Astrocyte (in vitro differentiated cells and primary cell): ENCODE measurements around the gene ZNF69. TPM values are rescaled to one million over a fixed set of nuclear protein-coding genes. Genes with fewer than 3 reads are reported as not detected.

Source experiments
- DNase-seq: peaks from one replicate; pipeline ENCODE4 v3.0.0-alpha.2; 2010; ENCODE audit warnings: low read depth
- FAIRE-seq: peaks from 2 replicates; lab custom pipeline; 2011; peaks lifted over from hg19 to GRCh38; lab: Jason Lieb, UNC
- H2AFZ ChIP-seq: 2 replicates; pipeline ENCODE4 v1.6.0; 2012; ENCODE audit warnings: low read depth, low read length, inconsistent platforms
- H3K27ac ChIP-seq: 2 replicates; pipeline ENCODE4 v1.5.1; 2011; ENCODE audit warnings: low read depth, low read length, inconsistent platforms
- H3K27me3 ChIP-seq: 2 replicates; pipeline ENCODE4 v1.6.0; 2011; ENCODE audit warnings: low read length, inconsistent platforms; ENCODE audit not compliant: insufficient read depth
- H3K36me3 ChIP-seq: 2 replicates; pipeline ENCODE4 v1.5.1; 2011; ENCODE audit warnings: low read length, inconsistent platforms; ENCODE audit not compliant: insufficient read depth
- H3K4me1 ChIP-seq: 2 replicates; pipeline ENCODE4 v1.5.1; 2011; ENCODE audit warnings: low read length, inconsistent platforms; ENCODE audit not compliant: insufficient read depth
- H3K4me2 ChIP-seq: 2 replicates; pipeline ENCODE4 v1.6.0; 2012; ENCODE audit warnings: low read length, inconsistent platforms
- H3K4me3 ChIP-seq: 2 replicates; pipeline ENCODE4 v1.5.1; 2011; ENCODE audit warnings: low read depth, mild to moderate bottlenecking, low read length, inconsistent platforms; ENCODE audit not compliant: insufficient read depth
- H3K79me2 ChIP-seq: 2 replicates; pipeline ENCODE4 v1.6.0; 2012; ENCODE audit warnings: mild to moderate bottlenecking, low read length, inconsistent platforms; ENCODE audit not compliant: insufficient read depth
- H3K9ac ChIP-seq: 2 replicates; pipeline ENCODE4 v1.6.0; 2012; ENCODE audit warnings: mild to moderate bottlenecking, low read length, inconsistent platforms
- H3K9me3 ChIP-seq: 2 replicates; pipeline ENCODE4 v1.5.1; 2012; ENCODE audit warnings: low read depth, mild to moderate bottlenecking, low read length, inconsistent platforms; ENCODE audit not compliant: insufficient read depth
- H4K20me1 ChIP-seq: 2 replicates; pipeline ENCODE4 v1.6.0; 2012; ENCODE audit warnings: low read length, inconsistent platforms; ENCODE audit not compliant: insufficient read depth
- H3K27ac Mint-ChIP-seq: one replicate; pipeline ENCODE4 v1.8.0; 2021; ENCODE audit warnings: mild to moderate bottlenecking, mixed read lengths; ENCODE audit not compliant: unreplicated experiment
- H3K27me3 Mint-ChIP-seq: one replicate; pipeline ENCODE4 v1.8.0; 2021; ENCODE audit warnings: low read depth, mixed read lengths; ENCODE audit not compliant: unreplicated experiment
- H3K36me3 Mint-ChIP-seq: one replicate; pipeline ENCODE4 v1.8.0; 2021; ENCODE audit warnings: low read depth, mixed read lengths; ENCODE audit not compliant: unreplicated experiment
- H3K4me1 Mint-ChIP-seq: one replicate; pipeline ENCODE4 v1.8.0; 2021; ENCODE audit warnings: low read depth, mixed read lengths; ENCODE audit not compliant: unreplicated experiment
- H3K4me3 Mint-ChIP-seq: one replicate; pipeline ENCODE4 v1.8.0; 2021; ENCODE audit warnings: mild to moderate bottlenecking, moderate library complexity, mixed read lengths; ENCODE audit not compliant: unreplicated experiment
- H3K9me3 Mint-ChIP-seq: one replicate; pipeline ENCODE4 v1.8.0; 2021; ENCODE audit warnings: mild to moderate bottlenecking, mixed read lengths; ENCODE audit not compliant: unreplicated experiment
- CTCF ChIP-seq: IDR thresholded peaks from 2 replicates; pipeline ENCODE4 v1.5.1; 2011; ENCODE audit warnings: low read depth, mild to moderate bottlenecking, inconsistent platforms, low read length, moderate library complexity; ENCODE audit not compliant: insufficient read depth
- EZH2 ChIP-seq: IDR thresholded peaks from 2 replicates; pipeline ENCODE4 v1.6.1; 2012; ENCODE audit warnings: mild to moderate bottlenecking, low read length, inconsistent platforms; ENCODE audit not compliant: insufficient read depth
- total RNA-seq: library from RNA; stranded (reverse); gene quantifications from 2 replicates; pipeline ENCODE4 v1.2.1, GENCODE V29; 2021

The ZNF69 gene
- total RNA-seq, 1 donor from 2014 or later, result not detected

- Mint-ChIP-seq H3K27ac (no peak overlapping the region), H3K4me3 (no peak overlapping the region)
These were observed 3.1 kb downstream of the ZNF69 start for GRCh38 chr19:11890634-11891033.

GRCh38 chr19:11894851-11895250 is 7.3 kb downstream of the ZNF69 start:
- Histone ChIP-seq H3K4me3 (no peak overlapping the region), H4K20me1 (no peaks in the 10 kb centered on the region), H3K9me3 (peaks cover 9% of the 10 kb centered on the region), H3K27ac (no peak overlapping the region), H3K4me1 (no peaks in the 10 kb centered on the region), H3K79me2 (peaks cover 11% of the 10 kb centered on the region), H2AFZ (no peak overlapping the region), H3K9ac (no peak overlapping the region), H3K4me2 (no peak overlapping the region), H3K27me3 (no peaks in the 10 kb centered on the region), H3K36me3 (no peaks in the 10 kb centered on the region)
- no peaks in the 10 kb centered on the region for H3K36me3 Mint-ChIP-seq
- no peak for FAIRE-seq
- H3K9me3 Mint-ChIP-seq, result peaks cover 12% of the 10 kb centered on the region
- no peaks in the 10 kb centered on the region for H3K4me1 Mint-ChIP-seq
- no peak for TF ChIP-seq CTCF
- TF ChIP-seq EZH2, result no peak
- H3K27me3 Mint-ChIP-seq, result no peaks in the 10 kb centered on the region
- H3K27ac Mint-ChIP-seq, result no peak overlapping the region
- DNase-seq, result no peak
- no peak overlapping the region for H3K4me3 Mint-ChIP-seq

More at GRCh38 chr19:11890634-11891033, 3.1 kb downstream of the ZNF69 start:
- TF ChIP-seq EZH2, result no peak
- TF ChIP-seq CTCF, result no peak
- Mint-ChIP-seq H3K36me3 (no peaks in the 10 kb centered on the region), H3K27me3 (no peaks in the 10 kb centered on the region), H3K4me1 (no peaks in the 10 kb centered on the region), H3K9me3 (peaks cover 26% of the 10 kb centered on the region)
- no peak overlapping the region for H3K4me2 ChIP-seq
- no peak overlapping the region for H3K9ac ChIP-seq
- no peak overlapping the region for H3K4me3 ChIP-seq
- no peak overlapping the region for H2AFZ ChIP-seq
- H3K27me3 ChIP-seq, result no peaks in the 10 kb centered on the region
- H3K4me1 ChIP-seq, result peaks cover 7% of the 10 kb centered on the region
- FAIRE-seq (no peak), DNase-seq (no peak)
- H3K36me3 ChIP-seq, result no peaks in the 10 kb centered on the region
- no peak overlapping the region for H3K27ac ChIP-seq
- peaks cover 11% of the 10 kb centered on the region for H3K79me2 ChIP-seq
- H4K20me1 ChIP-seq, result no peaks in the 10 kb centered on the region
- peaks cover 3% of the 10 kb centered on the region for H3K9me3 ChIP-seq

GRCh38 chr19:11902228-11902627 is 14.6 kb downstream of the ZNF69 start:
- Mint-ChIP-seq H3K36me3 (no peaks in the 10 kb centered on the region), H3K27ac (no peak overlapping the region), H3K27me3 (no peaks in the 10 kb centered on the region), H3K4me1 (no peaks in the 10 kb centered on the region), H3K4me3 (no peak overlapping the region), H3K9me3 (peaks cover 16% of the 10 kb centered on the region)
- Histone ChIP-seq H2AFZ (no peak overlapping the region), H3K9me3 (peaks cover 47% of the 10 kb centered on the region), H3K9ac (no peak overlapping the region), H4K20me1 (no peaks in the 10 kb centered on the region), H3K27ac (no peak overlapping the region), H3K36me3 (peaks cover 14% of the 10 kb centered on the region), H3K4me2 (no peak overlapping the region), H3K79me2 (no peaks in the 10 kb centered on the region), H3K27me3 (no peaks in the 10 kb centered on the region), H3K4me1 (no peaks in the 10 kb centered on the region), H3K4me3 (no peak overlapping the region)
- DNase-seq (no peak), FAIRE-seq (no peak)
- no peak for TF ChIP-seq CTCF
- no peak for TF ChIP-seq EZH2
